ENCODE results near the gene DAP.

DAP gene

DNA sequence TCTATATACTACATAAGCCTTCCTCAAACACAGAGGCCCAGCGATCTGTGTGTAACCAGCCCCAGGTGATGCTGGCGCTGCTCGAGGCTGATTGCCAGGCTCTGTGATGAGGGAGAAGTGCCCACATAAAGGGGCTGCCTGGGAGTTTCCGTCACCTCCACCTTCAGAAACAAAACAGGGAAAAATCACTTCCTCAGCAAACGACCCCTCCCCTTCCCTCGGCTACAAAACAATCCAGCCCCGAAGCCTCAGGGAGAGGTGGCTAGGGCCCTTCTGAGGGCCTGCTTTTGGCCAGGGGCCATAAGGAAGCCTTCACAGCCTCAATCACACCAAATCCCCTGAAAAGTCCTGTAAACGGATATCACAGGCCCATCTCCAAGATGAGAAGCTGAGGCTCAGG is 51.1 kb downstream of the DAP start:
- no peak for DNase-seq (ENCODE audit: low read depth)

DNA sequence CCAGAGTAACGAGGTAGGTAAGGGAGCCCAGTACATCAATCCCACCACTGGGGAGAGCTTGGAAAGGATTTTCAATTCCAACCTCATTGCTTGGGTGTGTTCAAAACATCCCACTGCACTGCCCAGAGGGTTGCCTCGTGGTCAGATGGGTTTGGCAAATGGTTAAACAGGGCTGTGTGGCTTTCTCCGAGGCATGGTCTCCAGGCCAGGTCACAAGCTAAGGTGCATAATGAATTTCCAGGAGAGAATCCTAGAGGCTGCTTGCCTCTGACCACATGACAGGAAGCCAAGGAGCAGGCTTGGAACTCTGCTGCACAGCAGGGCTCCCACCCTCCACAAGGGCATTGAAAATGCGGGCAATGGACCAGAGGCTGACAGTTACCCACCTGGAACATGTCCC is 51.6 kb downstream of the DAP start:
- no peak for DNase-seq (ENCODE audit: low read depth)

DNA sequence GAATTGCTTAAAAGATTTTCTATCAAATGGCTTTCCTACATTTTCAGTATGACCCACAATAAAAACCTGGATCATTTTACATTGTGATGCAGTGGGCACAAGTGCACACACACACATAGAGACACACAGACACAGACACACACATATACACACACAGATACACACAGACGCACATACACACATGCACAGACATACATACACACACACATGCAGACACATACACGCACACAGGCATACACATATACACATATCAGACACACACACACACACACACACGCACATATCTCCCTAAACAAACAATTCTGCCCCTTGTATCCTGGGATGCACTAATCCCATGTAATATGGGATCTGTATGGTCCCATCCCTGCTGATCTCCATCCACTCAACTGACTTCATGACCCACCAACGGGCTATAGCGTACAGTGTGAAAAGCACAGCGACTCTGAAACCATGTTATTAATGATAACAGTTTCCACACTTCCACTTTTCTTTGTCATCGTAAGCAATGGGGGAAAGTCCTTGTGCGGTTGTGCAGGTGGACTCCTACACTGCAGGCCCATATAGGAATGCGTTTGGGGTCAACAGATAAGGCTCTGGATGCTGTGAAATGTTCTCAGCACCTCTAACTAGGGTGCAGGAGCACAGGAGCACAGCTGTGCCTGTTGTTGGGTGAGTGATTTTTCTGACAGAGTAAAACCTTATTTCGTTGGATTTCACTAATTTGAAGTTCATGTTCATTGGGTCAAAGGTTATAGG is 52.7 kb downstream of the DAP start:
- no peak for DNase-seq (ENCODE audit: low read depth)

DNA sequence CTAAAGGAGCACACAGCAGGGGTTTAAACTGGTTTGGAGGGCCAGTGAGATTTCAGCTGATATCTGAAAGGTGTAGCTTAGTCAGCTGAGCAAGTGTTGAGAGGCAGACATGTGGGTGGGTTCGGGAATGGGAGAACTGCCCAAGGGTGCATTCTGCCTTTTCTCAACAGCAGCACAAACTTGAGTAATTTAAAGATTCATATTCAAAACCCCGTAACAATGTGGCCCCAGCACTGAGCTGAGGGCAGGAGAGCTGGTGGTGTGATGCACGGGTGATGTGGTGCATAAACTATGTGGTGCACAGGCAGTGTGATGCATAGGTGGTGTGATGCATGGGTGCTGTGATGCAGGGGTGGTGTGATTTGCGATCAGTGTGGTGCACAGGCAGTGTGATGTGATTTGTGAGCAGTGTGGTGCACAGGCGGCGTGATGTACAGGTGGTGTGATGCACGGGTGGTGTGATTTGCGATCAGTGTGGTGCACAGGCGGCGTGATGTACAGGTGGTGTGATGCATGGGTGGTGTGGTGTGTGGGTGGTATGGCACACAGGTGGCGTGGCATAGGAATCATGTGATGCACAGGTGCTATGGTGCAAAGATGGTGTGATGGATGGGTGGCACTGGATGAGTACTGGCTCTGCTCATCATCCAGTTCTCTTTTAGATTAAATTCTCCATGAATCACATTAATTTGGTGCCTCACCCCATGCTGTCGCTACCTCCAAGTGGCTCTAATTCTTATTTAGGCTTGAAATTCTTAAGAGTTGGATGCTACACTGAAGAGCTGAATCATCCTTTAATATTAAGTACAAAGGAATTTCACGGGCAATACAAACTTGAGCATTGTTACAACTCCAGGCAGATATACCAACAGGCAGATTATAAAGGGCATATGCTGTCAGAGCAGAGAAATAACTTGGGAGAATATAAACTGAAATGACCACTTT is 53.6 kb downstream of the DAP start:
- peak; percentile 70 for DNase-seq (ENCODE audit: low read depth)

DNA sequence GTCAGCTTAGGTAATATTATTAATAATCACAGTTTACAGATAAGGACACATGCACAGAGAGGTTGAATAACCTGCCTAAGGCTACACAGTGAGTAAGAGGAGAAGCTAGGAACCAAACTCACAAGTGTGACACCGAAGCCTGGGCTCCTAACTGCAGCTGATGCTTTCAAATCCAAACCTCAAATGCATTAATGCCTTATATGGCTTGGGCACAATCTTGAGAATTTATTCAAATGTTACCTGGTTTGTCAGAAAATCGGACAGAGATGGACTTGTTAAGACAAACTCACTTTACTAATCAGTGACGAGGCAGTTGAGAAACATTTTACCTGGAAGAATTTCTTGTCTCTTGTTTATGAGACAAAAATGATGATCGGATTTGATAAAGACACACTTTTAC is 54.7 kb downstream of the DAP start:
- DNase-seq (ENCODE audit: low read depth) = no peak

DNA sequence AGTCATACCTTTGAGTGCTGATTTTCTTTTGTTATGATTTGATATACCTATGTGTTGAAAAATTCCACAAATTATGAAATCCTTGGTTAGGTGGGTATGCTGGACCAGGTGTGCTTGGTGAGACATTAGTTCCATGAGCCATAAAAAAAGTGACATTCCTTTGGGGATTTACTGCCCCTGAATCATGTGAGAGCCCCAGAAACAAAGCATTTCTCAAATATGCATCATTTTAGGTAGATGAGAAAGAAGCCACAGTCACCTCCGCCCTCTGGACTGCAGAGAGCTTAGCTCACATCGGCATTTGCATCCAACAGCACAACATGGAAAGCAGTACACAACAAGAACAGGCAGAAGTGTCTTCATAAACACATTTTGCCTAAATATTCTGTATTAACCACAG is 55.3 kb downstream of the DAP start:
- DNase-seq (ENCODE audit: low read depth) = peak; percentile 38

DNA sequence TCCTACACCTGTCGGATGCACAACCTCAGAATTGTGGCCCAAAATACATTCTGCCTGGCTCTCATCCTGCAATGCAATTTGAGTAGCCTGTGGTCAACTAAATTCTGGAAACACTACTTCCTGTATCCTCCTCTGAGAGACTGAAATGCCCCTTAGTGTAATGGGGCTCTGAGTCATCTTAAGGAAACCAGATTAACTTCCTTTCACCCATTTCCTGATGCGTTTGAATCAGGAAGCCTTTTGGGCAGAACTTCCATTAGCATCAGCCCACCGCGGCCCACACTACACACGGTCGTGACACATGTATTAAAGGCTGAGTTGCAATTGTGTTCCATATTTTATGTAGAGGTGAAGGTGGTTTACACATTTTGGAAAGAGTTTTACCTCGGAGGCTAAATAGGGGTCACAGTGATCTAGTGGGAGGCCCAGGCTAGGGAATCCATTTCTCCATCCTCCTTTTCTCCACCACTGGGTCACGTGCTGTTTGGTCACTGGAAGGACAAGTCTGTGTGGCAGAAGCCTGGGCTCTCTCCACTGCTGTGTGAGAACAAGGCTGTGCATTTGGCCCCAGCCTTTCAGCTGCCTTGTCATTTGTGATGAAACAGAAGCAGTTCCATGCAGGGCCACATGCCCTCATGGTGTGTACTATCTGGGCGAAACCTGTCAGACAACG is 55.9 kb downstream of the DAP start:
- DNase-seq (ENCODE audit: low read depth) = peak; percentile 86

DNA sequence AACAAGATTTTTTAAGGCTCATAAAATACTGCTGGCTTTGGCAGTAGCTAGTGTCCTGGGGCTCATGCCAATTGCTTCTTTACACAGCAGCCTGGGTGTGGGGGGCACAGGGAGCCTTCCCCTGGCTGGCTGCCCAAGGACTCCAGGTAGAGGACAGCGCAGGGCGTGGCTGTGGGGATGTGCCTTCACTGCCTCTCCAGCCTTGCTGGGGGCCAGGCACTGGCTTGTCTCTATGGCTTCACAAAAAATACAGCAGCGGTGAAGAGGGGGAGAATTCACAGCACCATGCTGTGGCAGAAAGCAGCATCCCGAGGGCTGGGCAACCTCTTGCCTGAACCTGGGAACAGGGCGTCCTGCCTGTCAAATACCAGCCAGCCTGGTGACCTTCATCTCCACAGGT is 57.4 kb downstream of the DAP start:
- no peak for DNase-seq (ENCODE audit: low read depth)

DNA sequence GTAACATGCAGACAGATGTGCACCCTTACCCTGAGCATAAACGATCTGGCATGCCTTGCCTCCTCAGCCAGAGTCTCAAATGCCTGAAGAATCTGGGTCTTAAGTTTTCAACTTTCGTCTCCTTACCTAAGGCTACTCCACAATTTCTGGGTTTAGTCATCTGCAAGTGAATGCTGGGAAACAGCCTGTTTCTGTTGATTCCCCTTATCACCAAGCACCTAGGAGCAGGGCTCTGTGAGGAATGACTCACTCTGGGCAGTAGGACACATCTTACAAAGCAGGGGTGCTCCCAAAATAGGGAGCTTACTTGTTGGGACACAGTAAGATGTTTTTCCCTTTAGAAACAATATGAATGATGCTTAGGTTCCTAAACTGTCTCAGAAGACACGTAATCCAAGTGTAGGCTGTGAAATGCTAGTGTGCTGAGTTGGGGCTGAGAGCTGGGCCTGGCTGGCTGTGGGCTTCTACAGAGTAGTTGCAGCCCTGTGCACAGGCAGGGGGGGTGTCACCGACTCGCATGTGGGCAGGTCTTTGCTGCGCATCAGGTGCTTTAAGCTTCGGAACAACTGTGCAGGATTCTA is 58.0 kb downstream of the DAP start:
- peak; percentile 58 for DNase-seq (ENCODE audit: low read depth)

DNA sequence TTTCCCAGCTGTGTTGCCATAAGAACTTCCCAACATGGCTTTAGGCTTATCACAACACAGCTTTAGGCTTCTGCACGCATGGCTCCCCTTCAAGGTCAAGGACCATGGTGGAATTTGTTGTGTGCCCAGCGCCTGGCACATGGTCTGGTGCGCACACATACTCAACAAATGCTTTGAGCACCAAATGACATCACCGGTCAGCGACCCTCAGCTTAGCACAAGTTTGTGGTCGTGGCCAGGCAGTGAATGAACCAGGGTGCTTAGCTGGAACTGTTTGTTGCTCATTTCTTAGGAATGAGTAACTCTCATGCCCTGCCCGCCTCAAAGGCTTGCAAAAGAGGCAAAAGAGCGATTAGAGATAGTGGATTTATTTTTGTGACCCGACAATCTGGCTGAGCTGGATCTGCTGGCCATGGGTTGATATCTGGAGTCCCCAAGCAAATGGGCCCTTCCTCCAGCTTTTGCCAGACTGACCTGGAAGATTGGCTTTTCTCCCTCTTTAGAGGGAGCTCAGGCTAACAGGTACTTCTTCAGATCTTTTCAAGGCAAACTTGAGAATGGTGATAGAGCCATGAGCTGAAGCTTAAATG is 58.9 kb downstream of the DAP start:
- peak; percentile 97 for DNase-seq (ENCODE audit: low read depth)

DNA sequence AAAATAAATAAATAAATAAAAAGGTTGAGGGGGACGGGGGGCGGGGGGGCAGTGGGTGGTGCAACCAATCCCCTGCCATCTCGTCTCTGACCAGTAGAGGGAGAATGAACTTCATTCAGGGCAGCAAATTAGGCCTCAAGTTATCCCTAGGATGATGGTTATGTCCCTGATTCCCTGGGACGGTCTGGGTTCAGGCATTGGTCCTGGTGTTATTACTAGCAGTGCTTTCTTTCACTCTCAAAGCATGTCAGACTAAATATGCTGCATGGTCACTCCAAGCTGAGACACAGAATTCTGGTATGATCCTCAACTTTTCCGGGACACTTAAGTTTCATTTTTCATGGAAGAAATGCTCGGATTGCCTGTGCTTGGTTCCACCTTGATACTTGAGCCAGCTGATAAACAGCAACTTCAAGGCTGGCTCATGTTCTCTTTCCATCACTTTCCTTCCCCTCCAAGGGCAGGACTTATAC is 59.4 kb downstream of the DAP start:
- DNase-seq (ENCODE audit: low read depth) = peak; percentile 73

DNA sequence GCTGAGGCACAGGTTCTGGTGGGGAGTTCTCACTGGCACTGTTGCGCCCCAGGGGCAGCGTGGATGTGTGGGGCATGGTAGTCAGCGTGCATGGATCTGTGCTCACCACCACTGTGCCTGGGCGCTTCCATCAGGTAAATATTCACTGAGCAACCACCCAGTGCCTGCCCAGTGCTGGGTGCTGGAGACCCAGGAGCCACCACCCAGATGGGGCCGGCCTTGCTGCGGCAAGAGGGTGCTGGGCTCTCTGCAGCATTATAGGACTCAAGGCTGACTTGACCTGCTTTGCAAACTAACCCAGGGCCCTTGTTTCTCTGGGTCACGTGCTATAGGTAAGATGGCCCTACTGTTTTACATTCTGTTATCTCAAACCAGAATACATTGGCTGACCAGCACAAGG is 60.5 kb downstream of the DAP start:
- DNase-seq (ENCODE audit: low read depth) = no peak

DNA sequence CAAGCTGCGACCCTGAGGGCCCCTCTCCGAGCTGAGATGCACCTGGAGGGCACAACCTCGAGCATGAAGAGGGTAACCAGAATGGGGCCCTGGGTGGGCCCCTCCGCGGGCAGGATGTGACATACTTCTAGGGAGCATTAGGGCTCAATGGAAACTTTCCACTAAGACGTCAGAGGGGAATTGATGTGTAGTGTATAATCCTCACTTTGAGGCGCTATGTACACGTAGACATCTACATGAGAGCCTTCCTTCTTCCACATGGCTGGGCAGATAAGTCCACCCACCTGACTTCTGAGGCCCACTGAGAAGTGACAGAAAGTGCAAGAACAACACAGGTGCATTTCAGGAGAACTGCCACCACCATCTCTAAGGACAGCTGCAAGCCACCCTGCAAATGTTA is 61.0 kb downstream of the DAP start:
- no peak for DNase-seq (ENCODE audit: low read depth)

DNA sequence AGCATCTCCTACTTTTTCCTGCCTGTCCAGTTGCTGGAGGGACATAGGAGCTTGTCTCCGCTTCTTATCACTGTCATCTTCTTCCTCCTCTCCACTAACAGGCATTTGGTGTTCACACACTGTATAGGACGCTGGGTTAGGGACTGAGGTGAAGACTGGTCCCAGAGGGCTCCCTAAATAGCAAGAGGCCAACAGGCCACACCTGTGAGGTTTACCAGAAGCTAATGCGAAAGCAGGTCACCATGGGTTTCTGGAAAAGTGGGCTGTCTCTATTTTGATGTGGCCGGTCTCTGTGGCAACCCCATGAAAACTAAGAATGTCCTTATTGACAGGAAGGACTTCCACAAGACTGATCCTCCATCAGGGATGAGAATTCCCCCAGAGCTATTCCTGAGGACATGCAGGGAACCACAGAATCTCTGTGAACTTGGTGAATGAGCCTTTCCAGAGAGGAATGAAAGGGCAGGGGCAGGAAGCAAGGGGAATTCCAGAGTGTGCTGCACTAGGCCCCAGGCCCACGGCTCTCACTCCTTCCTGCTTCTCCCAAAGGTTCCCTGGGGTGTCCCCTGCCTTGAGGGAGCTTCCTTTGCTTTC is 61.7 kb downstream of the DAP start:
- DNase-seq (ENCODE audit: low read depth) = peak; percentile 56

DNA sequence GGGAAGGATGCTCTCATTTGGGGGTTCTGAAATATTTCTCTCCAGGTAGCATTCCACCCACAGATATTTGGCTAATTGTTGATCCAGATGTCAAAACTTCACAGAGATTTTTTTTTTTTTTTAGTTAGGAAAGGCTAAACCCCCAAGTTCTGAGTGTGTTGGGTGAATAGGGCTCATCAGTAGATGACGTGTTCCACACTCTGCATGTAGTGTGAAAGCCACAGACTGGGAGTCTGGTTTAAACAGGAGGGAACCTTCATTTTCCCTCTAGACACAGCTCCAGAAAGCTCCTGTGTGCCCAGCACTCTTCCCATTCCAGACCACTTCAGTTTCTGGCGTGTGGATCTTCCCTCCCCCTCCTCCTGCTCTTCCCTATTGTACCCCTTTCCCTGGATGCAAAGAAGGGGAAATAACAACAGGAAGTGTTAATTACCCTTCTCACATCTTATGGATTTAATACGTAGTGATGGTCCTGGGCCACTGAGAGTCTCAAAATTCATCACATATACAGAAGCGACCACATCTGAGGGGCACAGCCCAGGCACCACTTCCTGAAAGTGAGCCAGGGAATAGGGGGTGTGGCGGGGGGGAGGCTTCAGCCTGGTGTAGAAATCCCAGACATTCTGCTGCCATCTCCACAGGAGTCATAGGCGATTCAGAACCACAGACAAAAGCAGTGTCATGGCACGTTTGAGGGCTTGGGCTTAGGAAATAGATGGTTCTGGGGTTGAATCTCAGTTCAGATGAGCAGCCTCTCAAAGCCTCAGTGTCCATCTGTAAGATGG is 65.1 kb downstream of the DAP start:
- DNase-seq (ENCODE audit: low read depth) = peak; percentile 57

DNA sequence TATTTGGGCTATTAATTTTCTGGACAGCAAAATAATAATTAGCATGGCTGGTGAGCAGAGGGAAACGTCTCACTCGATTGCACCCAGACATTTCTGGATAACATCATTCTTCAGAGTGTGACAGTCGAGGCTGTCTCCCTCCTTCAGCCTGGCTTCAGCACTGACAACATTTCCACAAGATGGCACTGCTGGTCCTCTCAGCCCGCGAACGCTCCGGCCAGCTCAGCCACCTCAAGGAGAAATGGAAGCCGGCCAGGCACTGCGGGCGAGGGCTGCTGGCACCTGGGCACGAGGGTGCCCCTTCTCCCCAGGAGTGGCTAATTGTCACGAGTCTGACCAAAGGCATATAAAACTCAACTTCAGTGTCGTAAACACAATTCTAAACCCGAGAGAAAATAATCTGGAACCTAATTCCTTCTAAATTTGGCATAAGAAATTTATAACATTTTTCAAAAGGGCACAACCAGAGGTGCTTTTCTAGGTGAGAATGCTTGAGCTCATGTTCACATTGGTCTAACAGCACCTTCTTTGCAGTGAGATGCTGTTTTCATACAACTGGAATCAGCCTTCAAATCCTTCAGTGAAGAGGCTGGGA is 65.9 kb downstream of the DAP start:
- DNase-seq (ENCODE audit: low read depth) = peak; percentile 80

DNA sequence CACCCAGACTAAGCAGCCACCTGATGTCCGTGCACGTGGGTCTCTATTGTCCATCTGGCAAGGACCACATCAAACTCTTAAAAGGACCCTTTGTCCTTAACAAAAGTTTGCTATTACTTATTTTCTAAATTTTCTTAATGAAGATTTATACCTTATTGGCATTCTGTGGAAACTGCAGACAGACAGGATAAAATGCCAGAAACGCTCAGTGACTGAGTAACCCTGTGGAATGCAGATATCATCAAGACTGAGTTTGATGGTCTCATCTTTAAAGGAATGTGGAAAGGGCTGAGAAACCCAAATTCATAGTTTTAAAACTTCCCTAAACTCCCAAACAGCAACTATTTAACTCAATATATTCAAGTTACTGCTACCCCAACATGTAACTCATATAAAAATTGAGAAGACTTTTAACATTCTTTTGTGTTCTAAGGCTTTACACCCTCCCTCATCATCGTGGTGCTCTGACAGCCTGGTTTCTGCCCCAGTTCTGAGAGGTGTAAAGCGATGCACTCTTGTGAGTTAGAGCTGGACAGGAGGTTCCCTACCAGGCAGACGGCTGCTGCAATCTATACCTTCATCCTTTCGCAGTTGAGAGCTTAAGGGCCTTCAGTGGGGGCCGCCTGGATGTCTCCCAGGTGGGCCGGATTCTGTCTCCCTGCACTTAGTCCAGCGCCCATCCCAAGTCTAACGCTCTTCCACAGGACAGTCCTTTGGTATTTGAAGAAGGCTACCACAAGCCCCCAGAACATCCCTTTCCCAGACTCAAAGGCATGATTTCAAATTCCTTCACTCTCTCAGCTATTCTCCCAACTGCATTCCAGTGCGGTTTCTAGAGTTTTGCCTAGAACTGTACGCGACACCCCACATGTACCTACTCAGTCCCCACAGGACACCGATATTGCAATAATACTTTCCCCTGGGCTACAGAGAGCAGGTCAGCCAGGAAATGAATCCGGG is 68.9 kb downstream of the DAP start:
- peak; percentile 97 for DNase-seq (ENCODE audit: low read depth)

DNA sequence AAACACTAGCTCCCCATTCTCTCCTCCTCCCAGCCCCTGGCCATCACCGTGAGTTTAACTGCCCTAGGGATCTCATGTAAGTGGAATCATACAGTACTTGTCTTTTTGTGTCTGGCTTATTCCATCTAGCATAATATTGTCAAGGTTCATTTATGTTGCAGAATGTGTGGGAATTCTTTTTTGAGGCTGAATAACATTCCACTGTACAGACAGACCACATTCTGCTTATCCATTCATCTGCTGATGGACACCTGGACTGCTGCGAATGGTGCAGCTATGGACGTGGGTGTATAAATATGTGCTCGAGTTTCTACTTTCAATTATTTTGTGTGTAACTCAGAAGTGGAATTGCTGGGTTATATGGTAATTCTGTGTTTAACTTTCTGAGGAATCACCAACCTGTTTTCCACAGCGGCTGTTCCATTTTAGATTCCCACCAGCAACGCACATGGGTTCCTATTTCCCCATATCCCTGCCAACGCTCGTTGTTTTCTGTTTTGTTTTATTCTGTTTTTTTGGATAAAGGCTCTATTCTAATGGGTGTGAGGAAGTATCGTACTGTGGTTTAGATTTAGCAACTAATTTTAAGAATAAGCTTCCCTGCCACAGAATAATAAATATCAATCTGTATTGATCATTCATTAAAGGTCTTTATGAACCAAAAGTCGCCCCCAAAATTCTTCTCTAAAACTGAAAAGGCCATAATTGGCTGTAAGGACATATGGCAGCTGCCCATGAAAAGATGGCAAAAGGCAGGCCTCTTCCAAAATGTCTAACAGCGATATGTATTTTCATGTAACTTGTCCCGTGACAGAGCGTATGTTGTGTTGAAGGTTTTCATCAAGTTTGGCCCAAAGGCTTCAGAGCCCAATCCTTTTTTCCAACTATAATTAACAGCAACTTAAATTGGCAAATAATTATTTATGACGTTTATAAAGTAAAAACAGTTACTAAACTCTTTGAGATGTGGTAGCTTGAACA is 70.3 kb downstream of the DAP start:
- DNase-seq (ENCODE audit: low read depth) = peak; percentile 51
